GM11168 (cell line): ENCODE results near the gene ZRANB3.
"Not testable (repeated sequence)": the region's sequence is repeated elsewhere in the genome, so short reads cannot be mapped to it uniquely, and the experiment has no call there.

Source experiments
- in situ Hi-C: fragments of 300-500 bp; cut with MboI; formaldehyde crosslinking; loops from one replicate; pipeline ENCODE4 v1.12.0; 2022; ENCODE audit warnings: low sequenced_read_pairs; ENCODE audit not compliant: unreplicated experiment

The ZRANB3 gene

GRCh38 chr2:135494503-135494902, 36.5 kb downstream of the ZRANB3 start:
- in situ Hi-C loops: no loop called here

GRCh38 chr2:135490376-135490775, 40.6 kb downstream of the ZRANB3 start:
- in situ Hi-C loops: no loop called here

GRCh38 chr2:135485441-135485840, 45.6 kb downstream of the ZRANB3 start:
- in situ Hi-C loops: no loop called here

- in situ Hi-C loops: no loop called here
Observed at GRCh38 chr2:135475128-135475527, 55.9 kb downstream of the ZRANB3 start.

GRCh38 chr2:135473567-135473966, 57.5 kb downstream of the ZRANB3 start:
- in situ Hi-C loops: no loop called here

- in situ Hi-C loops: no loop called here
Observed at GRCh38 chr2:135471106-135471505, 59.9 kb downstream of the ZRANB3 start.

- in situ Hi-C loops: no loop called here
Observed at GRCh38 chr2:135457279-135457678, 73.7 kb downstream of the ZRANB3 start.

GRCh38 chr2:135456835-135457234, 74.2 kb downstream of the ZRANB3 start:
- in situ Hi-C loops: no loop called here

GRCh38 chr2:135456431-135456830, 74.6 kb downstream of the ZRANB3 start:
- in situ Hi-C loops: no loop called here

GRCh38 chr2:135454608-135455007, 76.4 kb downstream of the ZRANB3 start:
- in situ Hi-C loops: no loop called here

- in situ Hi-C loops: not testable (repeated sequence)
Observed at GRCh38 chr2:135453027-135453426, 78.0 kb downstream of the ZRANB3 start.

GRCh38 chr2:135451966-135452365, 79.1 kb downstream of the ZRANB3 start:
- in situ Hi-C loops: no loop called here

- in situ Hi-C loops: not testable (repeated sequence)
Observed at GRCh38 chr2:135443013-135443412, 88.0 kb downstream of the ZRANB3 start.

GRCh38 chr2:135435155-135435554, 95.9 kb downstream of the ZRANB3 start:
- in situ Hi-C loops: not testable (repeated sequence)

- in situ Hi-C loops: no loop called here
Observed at GRCh38 chr2:135424849-135425248, 106.2 kb downstream of the ZRANB3 start.

GRCh38 chr2:135422898-135423297, 108.1 kb downstream of the ZRANB3 start:
- in situ Hi-C loops: no loop called here

- in situ Hi-C loops: no loop called here
Observed at GRCh38 chr2:135411646-135412045, 119.4 kb downstream of the ZRANB3 start.

- in situ Hi-C loops: no loop called here
Observed at GRCh38 chr2:135409436-135409835, 121.6 kb downstream of the ZRANB3 start.

GRCh38 chr2:135396259-135396658, 134.8 kb downstream of the ZRANB3 start:
- in situ Hi-C loops: not testable (repeated sequence)

GRCh38 chr2:135386993-135387392, 144.0 kb downstream of the ZRANB3 start:
- in situ Hi-C loops: no loop called here

- in situ Hi-C loops: no loop called here
Observed at GRCh38 chr2:135378591-135378990, 152.4 kb downstream of the ZRANB3 start.

GRCh38 chr2:135373702-135374101, 157.3 kb downstream of the ZRANB3 start:
- in situ Hi-C loops: no loop called here

GRCh38 chr2:135349941-135350340, 181.1 kb downstream of the ZRANB3 start:
- in situ Hi-C loops: no loop called here
